K562 (cell line): ENCODE data around the gene LRRC3C. TPM values are rescaled to one million over a fixed set of nuclear protein-coding genes. Genes with fewer than 3 reads are reported as not detected.

Source experiments
- CBFA2T3 ChIP-seq: fragments of 450-650 bp; IDR thresholded peaks from 2 replicates; pipeline ENCODE4 v1.6.1; 2017
- CHD7 ChIP-seq: fragments of 200-600 bp; sonication (generic); IDR thresholded peaks from one replicate; pipeline ENCODE4 v1.6.1; 2012; ENCODE audit warnings: mild to moderate bottlenecking, low read depth, low read length, inconsistent platforms
- FOSL1 ChIP-seq: fragments of 200-800 bp; sonication (Bioruptor generic); conservative IDR thresholded peaks from 2 replicates; pipeline ENCODE4 v1.6.1; 2016; ENCODE audit warnings: missing genetic modification characterization, missing compliant biosample characterization
- RBM34 ChIP-seq: fragments of 200-400 bp; formaldehyde crosslinking; IDR thresholded peaks from 2 replicates; pipeline ENCODE4 v1.6.1; 2018; ENCODE audit warnings: low read length, borderline replicate concordance; ENCODE audit not compliant: insufficient read depth
- ZFX ChIP-seq: sonication (generic); formaldehyde crosslinking; IDR thresholded peaks from 2 replicates; pipeline ENCODE4 v1.8.0; 2022; ENCODE audit warnings: mild to moderate bottlenecking, missing genetic modification reagents, moderate library complexity
- polyA plus RNA-seq, 8 experiments: library from polyadenylated mRNA; depleted of rRNA in 4 of 8; stranded (reverse) in 5 of 8; unstranded in 3 of 8; fragments of >200 nt; fragmentation: Nextera tagmentation in 2 of 8; fragmentation: Illumina TruSeq in 1 of 8; extraction: Ambion mirVana in 2 of 8; extraction: Trizol in 1 of 8; gene quantifications; 2 replicates each; pipeline versions ENCODE4 v1.2.1 to v1.2.3, GENCODE V29; 2011 to 2014; ENCODE audit warnings: inconsistent platforms in 1 of 8, missing spikeins in 1 of 8
- total RNA-seq, 7 experiments: library from RNA; depleted of rRNA in 6 of 7; stranded (reverse); fragments of >200 nt in 6 of 7; fragmentation: Illumina TruSeq in 2 of 7; extraction: Trizol in 2 of 7; gene quantifications; 2 replicates each; pipeline versions ENCODE4 v1.2.1 to v1.2.3, GENCODE V29; 2011 to 2021; ENCODE audit warnings: low replicate concordance in 1 of 7
- TF ChIP-seq, protein P1 (sequence below), 2 experiments: fragments of 150-350 bp in 1 of 2; IDR thresholded peaks; 2 replicates each; pipeline ENCODE4 v1.6.1; 2012 to 2016; ENCODE audit warnings: low read depth in 2 of 2, low read length in 2 of 2, mild to moderate bottlenecking in 1 of 2, moderate library complexity in 1 of 2
- TF ChIP-seq, protein P2 (sequence below): IDR thresholded peaks from 3 replicates; pipeline ENCODE4 v1.6.1; 2011; ENCODE audit warnings: borderline replicate concordance, mild to moderate bottlenecking, moderate library complexity; ENCODE audit not compliant: insufficient read length; ENCODE audit errors: extremely low read depth

The LRRC3C gene
- total and polyA plus RNA-seq, 9 of the 15 experiments (the other 6 are each of a cell fraction or from before 2014, with no cell fraction given): not detected

- no peak for TF ChIP-seq CHD7
- TF ChIP-seq, protein P1, sequence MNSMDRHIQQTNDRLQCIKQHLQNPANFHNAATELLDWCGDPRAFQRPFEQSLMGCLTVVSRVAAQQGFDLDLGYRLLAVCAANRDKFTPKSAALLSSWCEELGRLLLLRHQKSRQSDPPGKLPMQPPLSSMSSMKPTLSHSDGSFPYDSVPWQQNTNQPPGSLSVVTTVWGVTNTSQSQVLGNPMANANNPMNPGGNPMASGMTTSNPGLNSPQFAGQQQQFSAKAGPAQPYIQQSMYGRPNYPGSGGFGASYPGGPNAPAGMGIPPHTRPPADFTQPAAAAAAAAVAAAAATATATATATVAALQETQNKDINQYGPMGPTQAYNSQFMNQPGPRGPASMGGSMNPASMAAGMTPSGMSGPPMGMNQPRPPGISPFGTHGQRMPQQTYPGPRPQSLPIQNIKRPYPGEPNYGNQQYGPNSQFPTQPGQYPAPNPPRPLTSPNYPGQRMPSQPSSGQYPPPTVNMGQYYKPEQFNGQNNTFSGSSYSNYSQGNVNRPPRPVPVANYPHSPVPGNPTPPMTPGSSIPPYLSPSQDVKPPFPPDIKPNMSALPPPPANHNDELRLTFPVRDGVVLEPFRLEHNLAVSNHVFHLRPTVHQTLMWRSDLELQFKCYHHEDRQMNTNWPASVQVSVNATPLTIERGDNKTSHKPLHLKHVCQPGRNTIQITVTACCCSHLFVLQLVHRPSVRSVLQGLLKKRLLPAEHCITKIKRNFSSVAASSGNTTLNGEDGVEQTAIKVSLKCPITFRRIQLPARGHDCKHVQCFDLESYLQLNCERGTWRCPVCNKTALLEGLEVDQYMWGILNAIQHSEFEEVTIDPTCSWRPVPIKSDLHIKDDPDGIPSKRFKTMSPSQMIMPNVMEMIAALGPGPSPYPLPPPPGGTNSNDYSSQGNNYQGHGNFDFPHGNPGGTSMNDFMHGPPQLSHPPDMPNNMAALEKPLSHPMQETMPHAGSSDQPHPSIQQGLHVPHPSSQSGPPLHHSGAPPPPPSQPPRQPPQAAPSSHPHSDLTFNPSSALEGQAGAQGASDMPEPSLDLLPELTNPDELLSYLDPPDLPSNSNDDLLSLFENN (IDR thresholded peaks at IDR 0.05; ENCODE audit: low read depth in 2 of 2, low read length in 2 of 2): 0 out of 4 replicates have a peak, but pooled peaks of 1 of the 2 experiments have one; percentile 28
- no peak for TF ChIP-seq RBM34
- TF ChIP-seq CBFA2T3: no peak
- TF ChIP-seq, protein P2, sequence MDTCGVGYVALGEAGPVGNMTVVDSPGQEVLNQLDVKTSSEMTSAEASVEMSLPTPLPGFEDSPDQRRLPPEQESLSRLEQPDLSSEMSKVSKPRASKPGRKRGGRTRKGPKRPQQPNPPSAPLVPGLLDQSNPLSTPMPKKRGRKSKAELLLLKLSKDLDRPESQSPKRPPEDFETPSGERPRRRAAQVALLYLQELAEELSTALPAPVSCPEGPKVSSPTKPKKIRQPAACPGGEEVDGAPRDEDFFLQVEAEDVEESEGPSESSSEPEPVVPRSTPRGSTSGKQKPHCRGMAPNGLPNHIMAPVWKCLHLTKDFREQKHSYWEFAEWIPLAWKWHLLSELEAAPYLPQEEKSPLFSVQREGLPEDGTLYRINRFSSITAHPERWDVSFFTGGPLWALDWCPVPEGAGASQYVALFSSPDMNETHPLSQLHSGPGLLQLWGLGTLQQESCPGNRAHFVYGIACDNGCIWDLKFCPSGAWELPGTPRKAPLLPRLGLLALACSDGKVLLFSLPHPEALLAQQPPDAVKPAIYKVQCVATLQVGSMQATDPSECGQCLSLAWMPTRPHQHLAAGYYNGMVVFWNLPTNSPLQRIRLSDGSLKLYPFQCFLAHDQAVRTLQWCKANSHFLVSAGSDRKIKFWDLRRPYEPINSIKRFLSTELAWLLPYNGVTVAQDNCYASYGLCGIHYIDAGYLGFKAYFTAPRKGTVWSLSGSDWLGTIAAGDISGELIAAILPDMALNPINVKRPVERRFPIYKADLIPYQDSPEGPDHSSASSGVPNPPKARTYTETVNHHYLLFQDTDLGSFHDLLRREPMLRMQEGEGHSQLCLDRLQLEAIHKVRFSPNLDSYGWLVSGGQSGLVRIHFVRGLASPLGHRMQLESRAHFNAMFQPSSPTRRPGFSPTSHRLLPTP: no peak
- peak; percentile 82 for TF ChIP-seq ZFX (CRISPR knock-in tag)
- 0 out of 2 replicates have a peak, but pooled peaks have one; percentile 26 for TF ChIP-seq FOSL1 (tag)
Observed at GRCh38 chr17:39927929-39928857, 661 bp downstream of the LRRC3C start (continued).
